ENCODE data around the gene PUS10.
"Not testable (repeated sequence)": the region's sequence is repeated elsewhere in the genome, so short reads cannot be mapped to it uniquely, and the experiment has no call there.

PUS10 gene

DNA sequence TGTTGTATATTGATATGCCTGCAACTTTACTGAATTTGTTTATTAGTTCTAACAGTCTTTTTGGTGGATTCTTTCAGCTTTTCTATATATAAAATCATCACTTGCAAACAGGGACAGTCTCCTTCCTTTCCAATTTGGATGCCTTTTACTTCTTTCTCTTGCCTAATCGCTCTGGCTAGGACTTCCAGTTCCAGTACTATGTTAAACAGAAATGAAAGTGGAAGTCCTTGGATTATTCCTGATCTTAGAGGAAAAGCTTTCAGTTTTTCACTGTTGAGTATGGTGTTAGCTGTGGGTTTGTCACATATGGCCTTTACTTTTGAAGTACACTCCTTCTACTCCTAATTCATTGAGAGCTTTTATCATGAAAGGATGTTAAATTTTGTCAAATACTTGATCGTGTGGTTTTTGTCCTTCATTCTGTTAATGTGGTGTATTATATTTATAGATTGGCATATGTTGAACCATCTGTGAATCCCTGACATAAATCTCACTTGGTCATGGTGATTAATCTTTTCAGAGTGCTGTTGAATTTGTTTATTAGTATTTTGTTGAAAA, 83.8 kb downstream of the PUS10 start:
- no peak for DNase-seq (ENCODE audit: low read depth in 1 of 2, low spot score in 1 of 2)

DNA sequence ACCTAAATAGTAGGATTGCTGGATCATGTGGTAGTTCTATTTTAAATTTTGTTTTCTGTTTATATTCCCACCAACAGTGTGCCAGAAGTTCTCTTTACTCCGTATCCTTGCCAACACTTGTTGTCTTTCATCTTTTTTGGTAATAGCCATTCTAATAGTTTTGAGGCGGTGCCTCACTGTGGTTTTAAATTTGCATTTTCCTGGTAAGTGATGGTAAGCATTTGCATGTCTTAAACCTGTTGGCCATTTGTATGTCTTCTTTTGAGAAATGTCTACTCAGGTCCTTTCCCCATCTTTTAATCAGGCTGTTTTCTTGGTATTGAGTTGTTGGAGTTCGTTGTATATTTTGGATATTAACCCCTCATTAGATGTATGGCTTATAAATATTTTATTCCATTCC, 85.1 kb downstream of the PUS10 start:
- DNase-seq (ENCODE audit: low read depth in 1 of 2, low spot score in 1 of 2): no peak

DNA sequence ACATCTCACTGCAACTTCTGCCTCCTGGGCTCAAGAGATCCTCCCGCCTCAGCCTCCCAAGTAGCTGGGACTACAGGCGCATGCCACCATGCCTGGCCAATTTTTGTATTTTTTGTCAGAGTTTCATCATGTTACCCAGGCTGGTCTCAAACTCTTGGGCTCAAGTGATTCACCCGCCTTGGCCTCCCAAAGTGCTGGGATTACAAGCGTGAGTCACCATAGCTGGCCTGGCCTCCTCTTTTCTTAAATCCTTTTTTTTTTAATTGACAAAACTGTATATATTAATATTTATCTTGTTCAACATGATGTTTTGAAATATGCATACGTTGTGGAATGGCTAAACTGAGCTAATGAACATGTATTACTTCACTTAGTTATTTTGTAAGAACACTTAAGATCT, 86.0 kb downstream of the PUS10 start:
- DNase-seq (ENCODE audit: low read depth in 1 of 2, low spot score in 1 of 2): not testable (repeated sequence)

DNA sequence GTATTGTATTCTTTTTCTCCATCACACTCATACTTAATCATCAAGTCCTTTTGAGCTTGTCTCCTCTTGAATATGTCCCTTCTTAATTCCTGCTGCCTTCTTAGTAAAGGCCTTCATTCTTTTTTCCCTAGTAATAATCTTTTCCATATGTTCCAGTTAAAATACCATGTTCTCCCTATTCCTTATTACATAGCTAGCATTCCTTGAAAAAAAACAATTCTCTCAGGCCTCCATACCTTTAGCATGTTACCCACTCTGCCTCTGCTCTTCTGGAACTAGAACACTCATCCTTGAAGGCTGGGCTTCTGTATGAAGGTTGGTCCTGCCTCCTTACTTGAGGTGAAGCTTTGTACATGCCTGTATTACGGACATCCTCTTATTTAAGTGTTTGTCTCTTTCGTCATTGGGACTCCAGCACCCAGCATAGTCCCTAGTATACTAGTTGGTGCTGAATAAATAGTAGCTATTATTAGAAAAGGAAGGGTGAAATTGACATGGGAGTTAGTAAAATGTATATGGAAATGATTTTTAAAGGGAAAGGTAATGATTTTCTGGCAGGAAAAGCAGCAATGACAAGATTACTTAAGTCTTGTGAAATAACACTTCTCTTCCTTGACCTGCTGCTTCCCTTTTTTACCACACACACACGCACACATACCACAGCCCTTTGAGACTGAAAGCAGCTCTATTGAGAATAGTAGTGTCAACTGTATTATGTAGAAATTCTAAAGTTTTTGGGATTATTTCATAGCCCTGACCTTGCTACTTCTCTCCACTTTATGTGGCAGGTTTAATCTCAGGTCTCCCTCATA, 91.1 kb downstream of the PUS10 start:
- DNase-seq (ENCODE audit: low read depth in 1 of 2, low spot score in 1 of 2): no peak

DNA sequence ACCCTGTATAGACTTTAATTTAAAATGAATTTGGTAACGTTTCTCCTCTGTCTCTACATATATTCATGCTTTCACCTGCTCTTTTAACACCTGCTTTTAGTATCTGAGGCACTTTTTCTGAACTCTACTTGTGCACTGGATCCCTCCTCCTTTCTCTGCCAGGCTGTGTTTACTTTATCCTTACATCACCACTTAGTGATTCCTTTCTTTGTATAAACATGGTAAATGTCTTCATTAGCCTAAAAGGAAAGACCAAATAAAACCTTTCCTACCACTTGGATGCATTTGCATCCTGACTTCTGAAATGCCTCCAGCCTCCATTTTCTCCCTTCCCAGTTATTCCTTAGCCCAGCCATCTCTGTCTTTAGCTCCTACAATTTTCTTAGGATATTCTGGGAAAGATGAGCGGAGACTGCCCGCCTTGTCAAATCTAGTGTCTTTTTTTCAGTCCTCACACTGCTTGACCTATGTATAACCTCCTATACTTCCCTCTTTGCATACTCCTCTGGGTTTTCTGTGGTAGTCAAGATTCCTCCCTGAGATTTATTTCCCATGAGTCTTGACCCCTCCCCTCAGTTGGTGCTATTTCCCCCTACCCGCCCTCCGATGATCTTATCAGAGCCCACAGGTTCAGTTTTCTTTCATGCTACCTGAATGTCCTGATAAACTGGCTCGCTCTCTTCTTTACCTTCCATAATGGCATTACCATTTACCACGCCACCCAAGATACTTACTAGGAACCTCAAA, 91.9 kb downstream of the PUS10 start:
- DNase-seq (ENCODE audit: low read depth in 1 of 2, low spot score in 1 of 2): no peak

DNA sequence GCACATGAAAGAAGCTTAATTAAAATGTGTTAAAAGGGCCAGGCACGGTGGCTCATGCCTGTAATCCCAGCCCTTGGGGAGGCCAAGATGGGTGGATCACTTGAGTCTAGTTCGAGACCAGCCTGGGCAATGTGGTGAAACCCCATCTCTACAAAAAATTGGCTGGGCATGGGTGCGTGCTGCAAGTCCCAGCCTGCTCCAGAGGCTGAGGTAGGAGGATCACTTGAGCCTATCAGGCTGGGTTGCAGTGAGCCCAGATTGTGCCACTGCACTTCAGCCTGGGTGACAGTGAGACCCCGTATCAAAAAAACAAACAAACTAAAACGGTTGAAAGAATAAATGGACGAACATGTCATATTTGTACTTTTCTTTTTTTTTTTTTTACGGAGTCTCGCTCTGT, 110.7 kb downstream of the PUS10 start:
- DNase-seq (ENCODE audit: low read depth in 1 of 2, low spot score in 1 of 2): no peak

DNA sequence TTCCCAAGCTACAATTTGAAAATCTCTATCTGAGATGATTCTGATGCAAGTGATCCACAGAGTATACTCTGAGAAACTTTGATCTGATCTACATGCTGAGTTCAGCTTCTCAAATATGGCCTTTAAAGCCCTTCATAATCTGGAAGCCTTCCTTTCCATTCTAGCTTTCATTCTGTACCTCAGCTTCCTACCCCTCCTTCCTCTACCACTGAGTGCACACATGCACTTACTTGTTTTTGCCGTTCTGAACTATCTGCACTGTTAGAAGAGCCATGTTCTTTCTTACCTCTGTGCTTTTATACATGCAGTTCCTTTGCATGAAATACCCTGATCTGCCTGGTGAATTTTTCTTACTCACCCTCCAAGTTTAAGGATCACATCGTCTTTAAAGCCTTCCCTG, 111.7 kb downstream of the PUS10 start:
- DNase-seq (ENCODE audit: low read depth in 1 of 2, low spot score in 1 of 2): no peak

DNA sequence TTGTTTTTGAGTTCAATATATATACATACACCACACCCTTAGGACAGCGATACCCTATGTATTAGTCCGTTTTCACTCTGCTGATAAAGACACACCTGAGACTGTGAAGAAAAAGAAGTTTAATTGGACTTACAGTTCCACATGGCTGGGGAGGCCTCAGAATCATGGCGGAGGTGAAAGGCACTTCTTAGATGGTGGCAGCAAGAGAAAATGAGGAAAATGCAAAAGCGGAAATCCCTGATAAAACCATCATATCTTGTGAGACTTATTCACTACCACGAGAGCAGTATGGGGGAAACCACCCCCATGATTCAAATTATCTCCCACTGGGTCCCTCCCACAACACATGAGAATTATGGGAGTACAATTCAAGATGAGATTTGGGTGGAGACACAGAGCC, 112.2 kb downstream of the PUS10 start:
- not testable (repeated sequence) for DNase-seq (ENCODE audit: low read depth in 1 of 2, low spot score in 1 of 2)

DNA sequence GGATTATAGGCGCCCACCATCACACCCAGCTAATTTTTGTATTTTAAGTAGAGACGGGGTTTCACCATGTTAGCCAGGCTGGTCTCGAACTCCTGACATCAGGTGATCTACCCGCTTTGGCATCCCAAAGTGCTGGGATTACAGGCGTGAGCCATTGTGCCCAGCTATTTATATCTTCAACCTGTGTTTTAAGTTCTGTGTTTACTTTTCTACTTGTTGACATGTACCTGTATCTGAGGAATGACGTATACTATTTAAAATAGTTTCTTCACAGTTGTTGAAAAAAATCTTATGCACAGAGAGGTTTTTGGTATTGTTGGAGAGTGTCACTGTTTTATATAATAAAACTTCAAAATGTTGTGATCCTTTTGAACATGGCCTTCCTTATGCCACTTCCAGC, 116.8 kb downstream of the PUS10 start:
- not testable (repeated sequence) for DNase-seq (ENCODE audit: low read depth in 1 of 2, low spot score in 1 of 2)

DNA sequence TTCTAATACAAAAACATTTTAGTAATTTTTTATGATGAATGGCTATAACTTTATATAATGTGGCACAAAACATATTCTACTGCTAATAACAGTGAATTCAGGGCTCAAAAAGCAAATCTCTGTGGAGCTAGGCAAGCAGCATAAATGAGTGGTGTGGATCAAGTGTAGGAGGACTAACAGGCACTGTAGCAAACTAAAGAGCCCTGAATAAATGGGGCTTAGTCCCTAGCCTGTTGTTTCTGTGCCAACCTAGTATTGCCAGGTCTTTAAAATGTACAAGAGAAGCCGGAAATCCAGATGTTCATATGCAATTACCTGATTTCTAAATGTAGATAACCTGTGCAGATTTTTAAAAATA, 118.2 kb downstream of the PUS10 start:
- DNase-seq (ENCODE audit: low read depth in 1 of 2, low spot score in 1 of 2): no peak

DNA sequence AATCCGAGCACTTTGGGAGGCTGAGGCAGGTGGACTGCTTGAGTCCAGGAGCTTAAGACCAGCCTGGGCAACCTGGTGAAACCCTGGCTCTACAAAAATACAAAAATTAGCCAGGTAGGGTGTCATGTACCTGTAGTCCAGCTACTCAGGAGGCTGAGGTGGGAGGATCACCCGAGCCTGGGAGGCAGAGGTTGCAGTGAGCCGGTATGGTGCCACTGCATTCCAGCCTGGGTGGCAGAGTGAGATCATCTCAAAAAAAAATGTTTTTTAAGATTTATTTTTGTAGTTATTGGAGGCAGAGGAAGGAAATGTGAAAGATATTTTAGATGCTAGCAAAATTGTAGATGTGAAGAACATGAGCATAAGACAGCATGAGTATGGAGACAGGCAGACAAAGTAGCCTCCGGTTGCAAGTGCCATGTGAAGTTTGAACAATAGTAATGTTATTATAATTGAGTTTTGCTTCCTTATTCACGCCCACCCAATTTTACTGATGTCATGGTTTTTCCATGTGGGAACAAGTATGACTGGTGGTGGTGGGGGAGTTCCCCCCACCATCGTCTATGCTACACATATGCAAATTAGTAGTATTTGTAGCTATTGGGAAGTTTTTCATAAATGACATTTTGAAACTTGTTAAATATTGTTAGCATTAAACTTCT, 118.7 kb downstream of the PUS10 start:
- DNase-seq (ENCODE audit: low read depth in 1 of 2, low spot score in 1 of 2): no peak

DNA sequence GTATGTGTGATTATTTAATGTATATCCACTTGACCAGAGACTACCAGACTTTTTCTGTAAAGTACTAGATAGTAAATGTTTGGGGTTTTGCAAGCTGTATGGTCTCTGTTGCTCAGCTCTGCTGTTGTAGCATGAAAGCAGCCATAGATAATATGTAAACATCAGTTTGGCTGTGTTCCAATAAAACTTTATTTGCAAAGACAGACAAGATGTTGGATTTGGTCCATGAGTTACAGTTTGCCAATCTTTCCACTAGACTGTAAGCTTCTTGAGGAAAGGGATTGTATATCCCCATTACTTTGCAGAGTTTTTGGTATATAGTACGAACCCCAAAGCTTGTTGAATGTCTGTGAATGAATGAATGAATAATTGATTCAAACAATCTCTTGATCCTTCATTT, 119.5 kb downstream of the PUS10 start:
- DNase-seq (ENCODE audit: low read depth in 1 of 2, low spot score in 1 of 2): no peak

Measured in activated T-helper 1 cell treated with anti-CD3 and anti-CD28 coated beads, Interleukin-2, amount 50 U/mL, for 16 hours (primary cell).